Ascending aorta (tissue), 2 donors: Measurements from ENCODE around the gene ZNF462. TPM values are rescaled to one million over a fixed set of nuclear protein-coding genes. Genes with fewer than 3 reads are reported as not detected.

Experiments
- DNase-seq, 2 donors: peaks; one replicate each; pipeline ENCODE4 v3.0.0-alpha.2; 2019; ENCODE audit warnings: low spot score in 2 of 2
- H3K27ac ChIP-seq, 2 donors: fragments of 200-600 bp; sonication (generic); one replicate each; pipeline ENCODE4 v1.5.1; 2016 to 2017; ENCODE audit warnings: mild to moderate bottlenecking in 1 of 2
- H3K27me3 ChIP-seq: fragments of 200-600 bp; sonication (generic); one replicate; pipeline ENCODE4 v1.5.1; 2017
- H3K36me3 ChIP-seq, 2 donors: fragments of 200-600 bp; sonication (generic); one replicate each; pipeline ENCODE4 v1.5.1; 2016
- H3K4me1 ChIP-seq, 2 donors: fragments of 200-600 bp; sonication (generic); one replicate each; pipeline ENCODE4 v1.5.1; 2016 to 2017; ENCODE audit warnings: mild to moderate bottlenecking in 1 of 2
- H3K4me3 ChIP-seq, 2 donors: fragments of 200-600 bp; sonication (generic); one replicate each; pipeline ENCODE4 v1.5.1; 2016 to 2017; ENCODE audit warnings: mild to moderate bottlenecking in 1 of 2
- H3K9me3 ChIP-seq, 2 donors: fragments of 200-600 bp; sonication (generic); one replicate each; pipeline ENCODE4 v1.5.1; 2016
- CTCF ChIP-seq, 3 experiments: fragments of 200-600 bp in 2 of 3; fragments of 450-650 bp in 1 of 3; sonication (generic) in 2 of 3; IDR thresholded peaks; one replicate each; pipeline ENCODE4 v1.5.1; 2016 to 2019; ENCODE audit warnings: antibody characterized with exemption in 3 of 3, mild to moderate bottlenecking in 1 of 3, moderate library complexity in 1 of 3
- intact Hi-C: fragments of 100-400 bp; cut with DNase I; formaldehyde crosslinking; loops from one replicate; pipeline ENCODE4 v1.15.1; 2023
- total RNA-seq: library from RNA; depleted of rRNA; stranded (reverse); fragments of >200 nt; gene quantifications from one replicate; pipeline ENCODE4 v1.1.0, GENCODE V29; 2016

The ZNF462 gene
- total RNA-seq, 1 donor from 2014 or later, result 8.8 TPM

DNA sequence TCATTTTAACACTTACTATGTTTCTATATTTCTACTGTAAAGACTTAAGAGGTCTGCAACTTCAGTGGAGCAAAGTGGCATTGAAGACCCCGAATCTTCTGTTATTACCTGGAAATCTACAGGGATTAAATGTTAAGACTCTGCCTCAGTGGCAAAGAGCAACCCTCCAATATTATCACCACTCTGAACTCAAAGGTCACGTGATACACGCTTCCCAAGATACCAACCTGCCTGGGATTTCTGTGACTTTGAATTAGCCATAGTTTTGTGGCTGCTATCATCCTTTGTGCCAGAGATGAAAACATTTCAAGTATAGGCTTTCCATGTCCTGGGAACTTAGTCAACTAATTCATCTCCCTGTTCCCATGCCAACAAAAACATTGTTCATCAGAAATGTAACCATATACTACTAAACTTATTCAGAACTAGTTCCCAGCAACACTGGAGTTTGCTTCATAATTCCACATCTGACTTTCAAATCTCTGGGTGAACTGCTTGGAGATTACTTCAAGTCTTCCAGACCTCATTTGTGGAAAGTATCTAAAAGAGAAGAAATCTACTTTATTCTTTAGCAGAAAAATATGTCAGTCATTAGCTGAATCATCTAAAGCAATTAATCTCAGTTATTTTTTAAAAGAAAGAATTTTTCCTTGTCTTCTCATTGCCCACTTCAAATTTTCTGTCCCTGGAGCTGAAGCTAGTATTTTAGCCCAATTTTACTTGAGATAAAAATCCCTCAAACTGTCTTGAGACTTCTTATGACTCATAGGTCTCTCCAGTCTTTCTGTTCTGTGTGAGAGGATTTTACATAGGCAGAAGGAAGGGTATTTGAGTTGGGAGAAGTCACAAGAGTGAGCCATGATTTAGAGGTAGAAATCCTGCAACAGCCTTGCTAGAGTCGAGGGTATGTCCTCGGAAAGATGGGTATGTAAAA, 83.0 kb downstream of the ZNF462 start:
- intact Hi-C loops, result no loop called here
- TF ChIP-seq CTCF (IDR thresholded peaks at IDR 0.05), result no peak
- no peak overlapping the region for H3K27ac ChIP-seq
- no peaks in the 10 kb centered on the region for H3K27me3 ChIP-seq
- no peak overlapping the region for H3K4me3 ChIP-seq
- peaks cover 0 to 5% of the 10 kb centered on the region in 2 donors for H3K36me3 ChIP-seq
- DNase-seq, result no peak
- no peaks in the 10 kb centered on the region for H3K9me3 ChIP-seq
- no peaks in the 10 kb centered on the region for H3K4me1 ChIP-seq

DNA sequence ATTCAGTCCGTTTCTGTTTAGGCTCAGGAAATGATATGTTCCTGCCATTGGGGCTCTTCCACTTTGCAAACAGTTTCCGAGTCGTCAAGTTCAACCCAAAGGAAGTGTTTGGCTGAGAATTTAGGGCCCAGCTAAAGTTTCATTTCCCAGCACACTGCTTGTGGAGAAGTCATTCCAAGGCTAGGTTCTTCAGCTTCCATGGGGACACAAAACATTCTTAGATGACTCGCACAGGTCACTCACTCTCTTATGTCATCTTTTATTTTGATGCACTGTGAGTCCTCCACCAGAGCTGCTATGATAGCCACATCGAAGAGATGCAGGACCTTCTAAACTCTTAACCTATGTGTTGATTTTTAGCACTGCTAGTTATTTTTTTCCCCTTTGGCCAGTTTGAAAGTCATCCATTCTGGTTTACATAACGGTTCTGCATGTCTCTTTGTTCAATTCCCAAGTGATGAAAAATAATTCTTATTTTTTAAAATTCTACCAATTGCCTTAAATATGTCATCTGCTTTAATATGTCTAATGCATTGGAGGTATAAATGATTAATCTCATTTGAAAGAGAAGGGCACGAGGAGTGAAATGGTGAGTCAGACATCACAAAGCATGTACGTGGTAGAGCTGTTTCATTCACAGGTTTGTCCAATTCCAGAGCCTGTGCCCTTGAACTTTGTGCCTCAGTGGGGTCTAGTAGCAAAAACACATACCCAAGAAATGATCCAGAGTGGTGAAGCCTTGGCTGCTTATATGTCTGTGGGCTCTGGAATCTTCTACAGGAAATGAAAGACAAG, 84.3 kb downstream of the ZNF462 start:
- TF ChIP-seq CTCF (IDR thresholded peaks at IDR 0.05), result no peak
- no peaks in the 10 kb centered on the region for H3K4me1 ChIP-seq
- peaks cover 0 to 2% of the 10 kb centered on the region in 2 donors for H3K36me3 ChIP-seq
- no peak for DNase-seq
- H3K9me3 ChIP-seq, result no peaks in the 10 kb centered on the region
- H3K27ac ChIP-seq, result no peak overlapping the region
- intact Hi-C loops, result no loop called here
- H3K4me3 ChIP-seq, result no peak overlapping the region
- no peaks in the 10 kb centered on the region for H3K27me3 ChIP-seq

DNA sequence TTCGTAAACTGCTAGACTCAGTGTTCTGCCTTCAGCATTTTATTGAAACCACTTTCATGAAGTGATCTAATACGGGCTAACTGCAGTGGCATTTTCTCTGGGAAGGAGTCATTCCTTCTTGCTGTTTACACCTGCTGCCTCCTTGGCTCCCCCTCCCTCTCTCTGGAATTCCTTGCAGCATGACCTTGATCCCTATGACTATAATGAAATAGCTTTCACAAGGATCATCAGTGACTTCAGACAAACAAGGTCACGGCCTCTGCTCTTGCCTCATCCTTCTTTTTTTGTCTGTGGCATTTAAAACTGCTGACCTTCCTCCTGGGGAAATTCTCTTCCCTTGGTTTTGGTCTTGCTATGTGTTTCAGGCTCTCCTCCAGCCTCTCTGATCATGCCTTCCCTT, 90.2 kb downstream of the ZNF462 start:
- no peak for TF ChIP-seq CTCF (IDR thresholded peaks at IDR 0.05)
- intact Hi-C loops, result no loop called here
- no peaks in the 10 kb centered on the region for H3K36me3 ChIP-seq
- no peaks in the 10 kb centered on the region for H3K27me3 ChIP-seq
- no peak for DNase-seq
- no peaks in the 10 kb centered on the region for H3K4me1 ChIP-seq
- H3K4me3 ChIP-seq, result no peak overlapping the region
- no peak overlapping the region for H3K27ac ChIP-seq
- H3K9me3 ChIP-seq, result no peaks in the 10 kb centered on the region

- Histone ChIP-seq H3K27me3 (no peaks in the 10 kb centered on the region), H3K27ac (no peak overlapping the region), H3K9me3 (no peaks in the 10 kb centered on the region), H3K4me3 (no peak overlapping the region), H3K36me3 (no peaks in the 10 kb centered on the region), H3K4me1 (no peaks in the 10 kb centered on the region)
- intact Hi-C loops, result no loop called here
- DNase-seq, result no peak
- TF ChIP-seq CTCF (IDR thresholded peaks at IDR 0.05), result no peak
These were observed 91.6 kb downstream of the ZNF462 start for GRCh38 chr9:106954558-106954957.

DNA sequence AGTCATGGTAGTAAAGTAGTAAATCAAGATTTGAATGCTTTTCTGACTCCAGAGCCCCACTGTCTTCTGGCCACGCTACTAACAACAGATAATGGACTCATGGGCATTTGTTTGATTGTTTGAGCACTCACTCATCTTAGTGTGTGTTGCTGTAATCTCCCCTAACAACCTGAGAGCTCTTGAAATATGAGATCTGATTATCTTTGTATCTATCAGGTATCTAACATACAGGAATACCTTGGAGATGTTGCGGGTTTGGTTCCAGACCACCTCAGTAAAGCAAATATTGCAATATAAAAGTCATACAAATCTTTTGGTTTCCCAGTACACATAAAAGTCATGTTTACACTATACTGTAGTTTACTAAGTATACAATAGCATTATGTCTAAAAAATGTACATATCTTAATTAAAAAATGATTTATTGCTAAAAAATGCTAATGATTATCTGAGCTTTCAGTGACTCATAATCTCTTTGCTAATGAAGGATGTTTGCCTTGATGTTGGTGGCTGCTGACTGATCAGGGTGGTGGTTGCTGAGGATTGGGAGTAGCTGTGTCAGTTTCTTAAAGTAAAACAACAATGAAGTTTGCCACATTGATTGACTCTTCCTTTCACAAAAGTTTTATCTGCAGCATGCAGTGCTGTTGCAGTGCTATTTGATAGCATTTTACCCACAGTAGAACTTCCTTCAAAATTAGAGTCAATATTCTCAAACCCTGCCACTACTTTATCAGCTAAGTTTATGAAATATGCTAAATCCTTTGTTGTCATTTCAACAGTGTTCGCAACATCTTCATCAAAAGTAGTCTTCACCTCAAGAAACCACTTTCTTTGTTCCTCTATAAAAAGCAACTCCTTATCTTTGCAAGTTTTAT, 92.2 kb downstream of the ZNF462 start:
- Histone ChIP-seq H3K27ac (no peak overlapping the region), H3K4me1 (no peaks in the 10 kb centered on the region), H3K36me3 (no peaks in the 10 kb centered on the region), H3K4me3 (no peak overlapping the region), H3K27me3 (no peaks in the 10 kb centered on the region), H3K9me3 (no peaks in the 10 kb centered on the region)
- DNase-seq, result no peak
- no peak for TF ChIP-seq CTCF (IDR thresholded peaks at IDR 0.05)
- intact Hi-C loops, result no loop called here
